Measurements from ENCODE around the gene RHOBTB3.
"Not testable (repeated sequence)": the region's sequence is repeated elsewhere in the genome, so short reads cannot be mapped to it uniquely, and the experiment has no call there.

The RHOBTB3 gene

GRCh38 chr5:95713246-95713645 lies 17.9 kb upstream of the RHOBTB3 start:
- not testable (repeated sequence) for DNase-seq (ENCODE audit: low read depth)

GRCh38 chr5:95713960-95714710 lies 17.0 kb upstream of the RHOBTB3 start:
- DNase-seq (ENCODE audit: low read depth): no peak

- no peak for DNase-seq (ENCODE audit: low read depth)
These were observed 15.2 kb upstream of the RHOBTB3 start for GRCh38 chr5:95715799-95716461.

GRCh38 chr5:95717439-95717838 lies 13.7 kb upstream of the RHOBTB3 start:
- DNase-seq (ENCODE audit: low read depth): no peak

GRCh38 chr5:95718203-95718602 lies 12.9 kb upstream of the RHOBTB3 start:
- no peak for DNase-seq (ENCODE audit: low read depth)

- no peak for DNase-seq (ENCODE audit: low read depth)
These were observed 12.4 kb upstream of the RHOBTB3 start for GRCh38 chr5:95718738-95719137.

- DNase-seq (ENCODE audit: low read depth): no peak
These were observed 10.9 kb upstream of the RHOBTB3 start for GRCh38 chr5:95720094-95720786.

- no peak for DNase-seq (ENCODE audit: low read depth)
These were observed 9.4 kb upstream of the RHOBTB3 start for GRCh38 chr5:95721582-95722295.

- DNase-seq (ENCODE audit: low read depth): no peak
These were observed 7.3 kb upstream of the RHOBTB3 start for GRCh38 chr5:95723632-95724369.

GRCh38 chr5:95725071-95725820 lies 5.9 kb upstream of the RHOBTB3 start:
- DNase-seq (ENCODE audit: low read depth): no peak

GRCh38 chr5:95725937-95726810 lies 5.0 kb upstream of the RHOBTB3 start:
- DNase-seq (ENCODE audit: low read depth): no peak

- DNase-seq (ENCODE audit: low read depth): no peak
These were observed 4.0 kb upstream of the RHOBTB3 start for GRCh38 chr5:95726811-95727763.

GRCh38 chr5:95727764-95728191 lies 3.4 kb upstream of the RHOBTB3 start:
- DNase-seq (ENCODE audit: low read depth): no peak

GRCh38 chr5:95728494-95729114 lies 2.5 kb upstream of the RHOBTB3 start:
- peak; percentile 24 for DNase-seq (ENCODE audit: low read depth)

GRCh38 chr5:95729115-95730010 lies 1.8 kb upstream of the RHOBTB3 start:
- DNase-seq (ENCODE audit: low read depth): no peak

GRCh38 chr5:95730011-95730700 lies 980 bp upstream of the RHOBTB3 start:
- no peak for DNase-seq (ENCODE audit: low read depth)

Measured in stimulated activated CD4-positive, alpha-beta T cell treated with anti-CD3 and anti-CD28 coated beads, Interleukin-2, amount 100 ng/mL, for 4 hours (primary cell).